ENCODE results near the gene NEK9. TPM values are rescaled to one million over a fixed set of nuclear protein-coding genes. Genes with fewer than 3 reads are reported as not detected.

The NEK9 gene
- total RNA-seq, 4 donors from 2014 or later = 22.2 to 58.3 (median 34.3) TPM

- H3K36me3 ChIP-seq = peaks cover 7% of the 10 kb centered on the region
- H3K4me3 ChIP-seq = no peak overlapping the region
- H3K27me3 ChIP-seq = no peaks in the 10 kb centered on the region
- DNase-seq (ENCODE audit: low spot score in 2 of 2) = no peak
- H3K9me3 ChIP-seq = no peaks in the 10 kb centered on the region
- TF ChIP-seq CTCF (IDR thresholded peaks at IDR 0.05) = no peak
- no peak for TF ChIP-seq EP300 (IDR thresholded peaks at IDR 0.05)
- no peak for TF ChIP-seq POLR2AphosphoS5 (IDR thresholded peaks at IDR 0.05)
- TF ChIP-seq POLR2A (IDR thresholded peaks at IDR 0.05) = no peak
- H3K27ac ChIP-seq = no peak overlapping the region
- peaks cover 23% of the 10 kb centered on the region for H3K4me1 ChIP-seq
- WGBS = 29% methylated on average over 6 of the region's 6 CpGs
These were observed 84.8 kb downstream of the NEK9 start for GRCh38 chr14:75042035-75042434.

DNA sequence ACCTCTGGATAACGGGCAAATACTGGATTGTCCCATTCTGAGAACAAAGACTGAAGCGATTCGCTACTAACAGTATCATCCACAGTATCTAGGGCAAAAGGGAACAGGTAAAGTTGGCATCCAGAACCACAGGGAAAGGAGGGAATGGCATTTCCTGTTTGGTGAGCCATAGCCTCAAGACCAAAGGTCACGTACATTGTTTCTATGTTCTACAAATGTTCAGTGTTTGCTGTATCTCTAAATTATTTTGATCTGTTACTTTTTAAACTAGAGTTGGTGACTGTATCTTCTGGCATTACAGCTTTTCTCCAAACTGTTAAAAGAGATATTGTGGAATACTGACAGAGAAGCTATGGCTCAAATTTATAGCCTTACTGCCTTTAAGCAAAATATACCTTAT, 85.2 kb downstream of the NEK9 start:
- DNase-seq (ENCODE audit: low spot score in 2 of 2) = no peak
- Histone ChIP-seq H3K27me3 (no peaks in the 10 kb centered on the region), H3K4me1 (peaks cover 23% of the 10 kb centered on the region), H3K9me3 (no peaks in the 10 kb centered on the region), H3K4me3 (no peak overlapping the region), H3K27ac (peak overlapping the region; percentile 0), H3K36me3 (peaks cover 7% of the 10 kb centered on the region)
- WGBS = 70% methylated on average over 4 of the region's 4 CpGs
- no peak for TF ChIP-seq POLR2AphosphoS5 (IDR thresholded peaks at IDR 0.05)
- TF ChIP-seq POLR2A (IDR thresholded peaks at IDR 0.05) = no peak

GRCh38 chr14:75040959-75041358, 85.9 kb downstream of the NEK9 start:
- Histone ChIP-seq H3K4me1 (peaks cover 23% of the 10 kb centered on the region), H3K36me3 (peaks cover 7% of the 10 kb centered on the region), H3K27me3 (no peaks in the 10 kb centered on the region), H3K4me3 (no peak overlapping the region), H3K9me3 (no peaks in the 10 kb centered on the region), H3K27ac (peak overlapping the region; percentile 0)
- no peak for TF ChIP-seq EP300 (IDR thresholded peaks at IDR 0.05)
- no peak for TF ChIP-seq CTCF (IDR thresholded peaks at IDR 0.05)
- TF ChIP-seq POLR2A (IDR thresholded peaks at IDR 0.05) = no peak
- no peak for TF ChIP-seq POLR2AphosphoS5 (IDR thresholded peaks at IDR 0.05)
- no peak for DNase-seq (ENCODE audit: low spot score in 2 of 2)
- 94% methylated on average over 2 of the region's 2 CpGs for WGBS

DNA sequence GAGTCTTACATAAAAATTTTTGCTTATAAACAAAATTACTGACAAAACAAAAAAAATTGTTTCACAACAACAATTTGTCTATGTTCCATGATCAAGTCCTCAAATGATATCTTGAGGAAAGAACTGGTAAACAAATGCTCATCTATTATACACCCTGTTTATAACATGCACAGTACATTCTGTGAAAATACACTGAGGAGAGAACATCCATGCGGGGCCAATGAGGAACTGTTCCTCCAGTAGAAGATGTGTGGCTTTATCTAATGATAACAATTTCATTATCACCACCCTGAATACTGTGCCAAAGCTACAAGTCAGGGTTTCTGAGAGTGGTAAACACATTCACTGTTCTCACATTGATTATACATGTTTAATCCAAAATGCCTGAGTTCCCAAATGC, 86.3 kb downstream of the NEK9 start:
- TF ChIP-seq EP300 (IDR thresholded peaks at IDR 0.05) = no peak
- TF ChIP-seq CTCF (IDR thresholded peaks at IDR 0.05) = no peak
- no peak for TF ChIP-seq POLR2AphosphoS5 (IDR thresholded peaks at IDR 0.05)
- TF ChIP-seq POLR2A (IDR thresholded peaks at IDR 0.05) = no peak
- WGBS = 88% methylated on average over 1 of the region's 1 CpG
- Histone ChIP-seq H3K36me3 (peaks cover 7% of the 10 kb centered on the region), H3K27ac (no peak overlapping the region), H3K9me3 (no peaks in the 10 kb centered on the region), H3K27me3 (no peaks in the 10 kb centered on the region), H3K4me3 (no peak overlapping the region), H3K4me1 (peaks cover 23% of the 10 kb centered on the region)
- no peak for DNase-seq (ENCODE audit: low spot score in 2 of 2)

- TF ChIP-seq EP300 (IDR thresholded peaks at IDR 0.05) (no peak), CTCF (IDR thresholded peaks at IDR 0.05) (no peak), POLR2AphosphoS5 (IDR thresholded peaks at IDR 0.05) (no peak), POLR2A (IDR thresholded peaks at IDR 0.05) (no peak)
- Histone ChIP-seq H3K9me3 (no peaks in the 10 kb centered on the region), H3K27ac (peak overlapping the region; percentile 41), H3K36me3 (peaks cover 38% of the 10 kb centered on the region), H3K27me3 (no peaks in the 10 kb centered on the region), H3K4me3 (no peak overlapping the region), H3K4me1 (peaks cover 5% of the 10 kb centered on the region)
- 61% methylated on average over 2 of the region's 2 CpGs for WGBS
- no peak for DNase-seq (ENCODE audit: low spot score in 2 of 2)
These were observed 93.9 kb downstream of the NEK9 start for GRCh38 chr14:75032939-75033338.

DNA sequence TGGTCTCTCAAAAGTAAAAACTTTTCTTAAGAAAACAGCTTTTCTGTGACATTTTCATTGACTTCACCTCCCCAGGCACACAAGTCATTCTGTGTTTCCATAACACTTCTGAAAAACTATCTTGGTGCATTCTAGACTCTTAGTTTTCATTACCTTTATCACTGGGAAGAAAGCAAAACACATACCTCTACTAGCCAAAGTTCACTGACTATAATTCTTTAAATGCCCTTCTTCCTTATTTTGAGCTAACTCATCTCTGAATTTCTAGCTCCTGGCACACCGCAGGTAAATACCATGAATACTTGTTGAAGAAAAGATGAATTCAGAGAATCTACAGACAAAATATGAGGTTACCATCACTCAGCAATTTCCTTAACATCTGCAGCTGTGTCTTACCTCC, 96.7 kb downstream of the NEK9 start:
- no peaks in the 10 kb centered on the region for H3K27me3 ChIP-seq
- H3K27ac ChIP-seq = no peak overlapping the region
- no peaks in the 10 kb centered on the region for H3K9me3 ChIP-seq
- H3K36me3 ChIP-seq = peaks cover 38% of the 10 kb centered on the region
- WGBS = 0% methylated on average over 1 of the region's 1 CpG
- no peak overlapping the region for H3K4me3 ChIP-seq
- DNase-seq (ENCODE audit: low spot score in 2 of 2) = no peak
- TF ChIP-seq EP300 (IDR thresholded peaks at IDR 0.05) = no peak
- TF ChIP-seq CTCF (IDR thresholded peaks at IDR 0.05) = no peak
- TF ChIP-seq POLR2AphosphoS5 (IDR thresholded peaks at IDR 0.05) = no peak
- TF ChIP-seq POLR2A (IDR thresholded peaks at IDR 0.05) = no peak
- H3K4me1 ChIP-seq = peaks cover 2% of the 10 kb centered on the region
